ENCODE data around the gene VPS33A. TPM values are rescaled to one million over a fixed set of nuclear protein-coding genes. Genes with fewer than 3 reads are reported as not detected.

VPS33A gene
- total and polyA plus RNA-seq, 2 experiments from 2014 or later = 23.1 to 35.2 TPM

DNA sequence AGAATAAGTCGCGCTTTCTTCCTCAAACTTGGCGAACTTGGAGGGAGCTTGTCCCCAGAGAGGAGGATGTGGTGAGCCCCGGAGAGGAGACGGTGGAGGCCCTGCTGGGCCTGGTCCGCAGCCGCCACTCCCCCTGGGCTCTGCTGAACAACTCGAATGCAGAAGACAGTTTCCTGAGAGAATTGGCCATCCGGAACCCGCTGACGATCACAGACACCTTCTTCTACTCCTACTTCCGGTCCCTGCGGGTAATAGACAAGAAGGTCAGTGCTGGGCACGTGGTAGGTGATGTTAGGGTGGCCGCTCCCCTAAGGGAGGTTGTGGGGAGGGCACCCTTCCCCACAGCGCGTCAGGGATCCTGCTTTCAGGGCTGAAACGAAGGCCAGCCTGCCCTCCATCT, 81.8 kb downstream of the VPS33A start:
- Histone ChIP-seq H3K9me2 (replicated peaks; ENCODE audit: insufficient read depth) (no peaks in the 10 kb centered on the region), H3K27me3 (no peaks in the 10 kb centered on the region), H2AFZ (no peak overlapping the region), H3K9me3 (ENCODE audit: low read depth) (no peaks in the 10 kb centered on the region), H4K20me1 (ENCODE audit: insufficient read depth, poor library complexity, severe bottlenecking) (no peaks in the 10 kb centered on the region), H3K4me1 (ENCODE audit: insufficient read depth) (peaks cover 3% of the 10 kb centered on the region), H3K27ac (no peak overlapping the region), H3K4me3 (no peak overlapping the region), H3K4me2 (no peak overlapping the region), H3K79me2 (no peaks in the 10 kb centered on the region), H3K36me3 (replicated peaks; ENCODE audit: insufficient read depth, low read depth) (no peaks in the 10 kb centered on the region)
- no peak for TF ChIP-seq EZH2phosphoT487 (IDR thresholded peaks at IDR 0.05; ENCODE audit: low read depth, severe bottlenecking, unreplicated experiment)
- TF ChIP-seq EZH2 (IDR thresholded peaks at IDR 0.05; ENCODE audit: borderline replicate concordance) = no peak
- TF ChIP-seq, protein P1, sequence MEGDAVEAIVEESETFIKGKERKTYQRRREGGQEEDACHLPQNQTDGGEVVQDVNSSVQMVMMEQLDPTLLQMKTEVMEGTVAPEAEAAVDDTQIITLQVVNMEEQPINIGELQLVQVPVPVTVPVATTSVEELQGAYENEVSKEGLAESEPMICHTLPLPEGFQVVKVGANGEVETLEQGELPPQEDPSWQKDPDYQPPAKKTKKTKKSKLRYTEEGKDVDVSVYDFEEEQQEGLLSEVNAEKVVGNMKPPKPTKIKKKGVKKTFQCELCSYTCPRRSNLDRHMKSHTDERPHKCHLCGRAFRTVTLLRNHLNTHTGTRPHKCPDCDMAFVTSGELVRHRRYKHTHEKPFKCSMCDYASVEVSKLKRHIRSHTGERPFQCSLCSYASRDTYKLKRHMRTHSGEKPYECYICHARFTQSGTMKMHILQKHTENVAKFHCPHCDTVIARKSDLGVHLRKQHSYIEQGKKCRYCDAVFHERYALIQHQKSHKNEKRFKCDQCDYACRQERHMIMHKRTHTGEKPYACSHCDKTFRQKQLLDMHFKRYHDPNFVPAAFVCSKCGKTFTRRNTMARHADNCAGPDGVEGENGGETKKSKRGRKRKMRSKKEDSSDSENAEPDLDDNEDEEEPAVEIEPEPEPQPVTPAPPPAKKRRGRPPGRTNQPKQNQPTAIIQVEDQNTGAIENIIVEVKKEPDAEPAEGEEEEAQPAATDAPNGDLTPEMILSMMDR (IDR thresholded peaks at IDR 0.05; ENCODE audit: poor library complexity) = no peak
- DNase-seq (ENCODE audit: low spot score) = no peak
- 96% methylated on average over 18 of the region's 18 CpGs for WGBS (ENCODE audit: low lambda C conversion rate, missing lambda C conversion rate)

DNA sequence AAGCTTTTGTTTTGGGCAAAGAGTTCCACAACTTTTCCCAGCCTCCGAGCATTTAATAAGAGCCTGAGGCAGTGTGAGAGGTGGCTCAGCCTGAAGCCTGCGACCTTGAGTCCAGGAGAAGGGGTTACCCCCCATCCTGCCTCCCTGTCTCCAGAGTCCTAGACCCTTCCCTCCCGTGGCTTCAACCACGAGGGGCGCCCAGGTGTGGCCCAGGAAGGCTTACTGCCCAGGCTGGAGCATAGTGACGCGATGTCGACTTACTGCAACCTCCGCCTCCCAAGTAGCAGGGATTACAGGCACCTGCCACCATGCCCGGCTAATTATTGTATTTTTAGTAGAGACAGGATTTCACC, 82.7 kb downstream of the VPS33A start:
- H4K20me1 ChIP-seq (ENCODE audit: insufficient read depth, poor library complexity, severe bottlenecking) = no peaks in the 10 kb centered on the region
- H3K36me3 ChIP-seq (replicated peaks; ENCODE audit: insufficient read depth, low read depth) = no peaks in the 10 kb centered on the region
- peaks cover 3% of the 10 kb centered on the region for H3K4me1 ChIP-seq (ENCODE audit: insufficient read depth)
- no peaks in the 10 kb centered on the region for H3K9me3 ChIP-seq (ENCODE audit: low read depth)
- no peak overlapping the region for H3K4me3 ChIP-seq
- TF ChIP-seq, protein P1 (IDR thresholded peaks at IDR 0.05; ENCODE audit: poor library complexity) = no peak
- no peak for TF ChIP-seq EZH2 (IDR thresholded peaks at IDR 0.05; ENCODE audit: borderline replicate concordance)
- TF ChIP-seq EZH2phosphoT487 (IDR thresholded peaks at IDR 0.05; ENCODE audit: low read depth, severe bottlenecking, unreplicated experiment) = no peak
- no peaks in the 10 kb centered on the region for H3K27me3 ChIP-seq
- no peak for DNase-seq (ENCODE audit: low spot score)
- no peaks in the 10 kb centered on the region for H3K79me2 ChIP-seq
- no peak overlapping the region for H3K27ac ChIP-seq
- peak overlapping the region; percentile 67 for H2AFZ ChIP-seq
- 75% methylated on average over 9 of the region's 10 CpGs for WGBS (ENCODE audit: low lambda C conversion rate, missing lambda C conversion rate)
- no peaks in the 10 kb centered on the region for H3K9me2 ChIP-seq (replicated peaks; ENCODE audit: insufficient read depth)
- H3K4me2 ChIP-seq = peak overlapping the region; percentile 87

DNA sequence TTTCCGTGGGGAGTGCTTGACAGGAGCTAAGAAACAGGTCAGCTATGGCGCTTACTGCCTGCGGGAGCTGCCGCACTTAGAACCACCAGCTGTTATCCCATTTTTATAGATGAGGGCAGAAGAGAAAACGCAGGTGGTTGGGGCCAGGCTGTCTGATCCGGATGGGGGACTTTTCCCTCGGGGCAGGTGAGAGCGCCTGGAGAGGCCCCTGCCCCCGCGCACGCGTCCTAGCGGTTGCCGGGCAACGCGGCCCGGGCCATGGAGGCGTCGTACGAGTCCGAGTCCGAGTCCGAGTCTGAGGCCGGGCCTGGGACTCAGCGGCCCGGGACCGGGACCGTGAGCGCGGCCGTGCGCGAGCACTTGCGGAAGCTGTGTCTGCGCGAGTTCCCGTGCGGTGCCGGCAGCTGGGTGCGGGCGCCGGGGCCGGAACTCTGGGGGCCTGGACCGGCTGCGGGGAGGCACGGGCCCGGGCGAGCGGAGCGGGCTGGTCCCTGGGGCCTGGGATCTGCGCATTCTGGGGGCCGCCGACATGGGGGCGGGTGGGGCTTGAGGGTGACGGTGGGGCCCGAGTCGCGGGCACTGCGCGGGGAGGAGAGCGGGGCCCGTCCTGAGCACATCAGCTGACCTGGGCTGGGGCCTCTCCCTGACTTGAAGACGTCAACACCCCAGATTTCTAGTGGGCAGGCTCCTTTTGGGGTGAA, 83.3 kb downstream of the VPS33A start, which contains the start of gene LRRC43:
TSS of gene LRRC43 (plus strand) at position 237 of the 701 bp plus-strand sequence. CDS start at position 259, 22 bp downstream.
- Histone ChIP-seq H3K27ac (peak within 1 kb of the TSS; percentile 25), H3K4me2 (peak within 1 kb of the TSS; percentile 87), H2AFZ (peak within 1 kb of the TSS; percentile 67), H3K4me1 (ENCODE audit: insufficient read depth) (peaks cover 3% of the 10 kb centered on the region), H3K79me2 (no peaks in the 10 kb centered on the region), H3K36me3 (replicated peaks; ENCODE audit: insufficient read depth, low read depth) (no peaks in the 10 kb centered on the region), H3K27me3 (no peaks in the 10 kb centered on the region), H3K4me3 (peak within 1 kb of the TSS; percentile 67), H3K9me3 (ENCODE audit: low read depth) (no peaks in the 10 kb centered on the region), H4K20me1 (ENCODE audit: insufficient read depth, poor library complexity, severe bottlenecking) (no peaks in the 10 kb centered on the region), H3K9me2 (replicated peaks; ENCODE audit: insufficient read depth) (no peaks in the 10 kb centered on the region)
- TF ChIP-seq, protein P1 (IDR thresholded peaks at IDR 0.05; ENCODE audit: poor library complexity) = no peak
- TF ChIP-seq EZH2 (IDR thresholded peaks at IDR 0.05; ENCODE audit: borderline replicate concordance) (no peak), EZH2phosphoT487 (IDR thresholded peaks at IDR 0.05; ENCODE audit: low read depth, severe bottlenecking, unreplicated experiment) (no peak)
- DNase-seq (ENCODE audit: low spot score) = peak; percentile 85
- 4% methylated on average over 43 of the region's 63 CpGs for WGBS (ENCODE audit: low lambda C conversion rate, missing lambda C conversion rate)

Small RNAs within 50 kb of the gene (small RNA-seq; reads per million reads assigned to genes)
- gene DIABLO = 0.43 reads per million, percentile 30 among the genes with 10 or more reads in this experiment

Other genes with a start within 250 kb of the VPS33A start
- 9.6 and 14.2 TPM in 2 replicates for gene BCL7A, start 244.6 kb downstream of the VPS33A start, total RNA-seq
- 11.8 and 14.9 TPM in 2 replicates for gene BCL7A, start 244.6 kb downstream of the VPS33A start, polyA plus RNA-seq
- 5.6 and 11.5 TPM in 2 replicates for gene MLXIP, start 187.7 kb downstream of the VPS33A start, total RNA-seq
- gene MLXIP, start 187.7 kb downstream of the VPS33A start, polyA plus RNA-seq = 33.1 and 39.4 TPM in 2 replicates
- gene IL31, start 92.3 kb downstream of the VPS33A start, total RNA-seq = not detected in 2 replicates
- not detected in 2 replicates for gene IL31, start 92.3 kb downstream of the VPS33A start, polyA plus RNA-seq
- 0.24 and 1.7 TPM in 2 replicates for gene LRRC43, start 83.4 kb downstream of the VPS33A start, total RNA-seq
- gene LRRC43, start 83.4 kb downstream of the VPS33A start, polyA plus RNA-seq = 0.90 and 1.7 TPM in 2 replicates
- 0.13 TPM in 1 of 2 replicates, not detected in the other for gene B3GNT4, start 62.8 kb downstream of the VPS33A start, total RNA-seq
- 1.0 and 2.2 TPM in 2 replicates for gene B3GNT4, start 62.8 kb downstream of the VPS33A start, polyA plus RNA-seq
- gene DIABLO, start 40.4 kb downstream of the VPS33A start, total RNA-seq = 63.8 and 77.4 TPM in 2 replicates
- gene DIABLO, start 40.4 kb downstream of the VPS33A start, polyA plus RNA-seq = 71.8 and 96.5 TPM in 2 replicates
- gene CLIP1, start 156.2 kb upstream of the VPS33A start, total RNA-seq = 45.2 and 51.5 TPM in 2 replicates
- gene CLIP1, start 156.2 kb upstream of the VPS33A start, polyA plus RNA-seq = 36.9 and 38.0 TPM in 2 replicates
- 20.2 and 24.5 TPM in 2 replicates for gene ZCCHC8, start 234.4 kb upstream of the VPS33A start, total RNA-seq
- gene ZCCHC8, start 234.4 kb upstream of the VPS33A start, polyA plus RNA-seq = 12.2 and 13.5 TPM in 2 replicates

All from hepatocyte (in vitro differentiated cells).